ENCODE results near the gene MITF. TPM values are rescaled to one million over a fixed set of nuclear protein-coding genes. Genes with fewer than 3 reads are reported as not detected.

Gene MITF, protein sequence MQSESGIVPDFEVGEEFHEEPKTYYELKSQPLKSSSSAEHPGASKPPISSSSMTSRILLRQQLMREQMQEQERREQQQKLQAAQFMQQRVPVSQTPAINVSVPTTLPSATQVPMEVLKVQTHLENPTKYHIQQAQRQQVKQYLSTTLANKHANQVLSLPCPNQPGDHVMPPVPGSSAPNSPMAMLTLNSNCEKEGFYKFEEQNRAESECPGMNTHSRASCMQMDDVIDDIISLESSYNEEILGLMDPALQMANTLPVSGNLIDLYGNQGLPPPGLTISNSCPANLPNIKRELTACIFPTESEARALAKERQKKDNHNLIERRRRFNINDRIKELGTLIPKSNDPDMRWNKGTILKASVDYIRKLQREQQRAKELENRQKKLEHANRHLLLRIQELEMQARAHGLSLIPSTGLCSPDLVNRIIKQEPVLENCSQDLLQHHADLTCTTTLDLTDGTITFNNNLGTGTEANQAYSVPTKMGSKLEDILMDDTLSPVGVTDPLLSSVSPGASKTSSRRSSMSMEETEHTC
- 3.0 and 5.7 TPM in 2 replicates for total RNA-seq

DNA sequence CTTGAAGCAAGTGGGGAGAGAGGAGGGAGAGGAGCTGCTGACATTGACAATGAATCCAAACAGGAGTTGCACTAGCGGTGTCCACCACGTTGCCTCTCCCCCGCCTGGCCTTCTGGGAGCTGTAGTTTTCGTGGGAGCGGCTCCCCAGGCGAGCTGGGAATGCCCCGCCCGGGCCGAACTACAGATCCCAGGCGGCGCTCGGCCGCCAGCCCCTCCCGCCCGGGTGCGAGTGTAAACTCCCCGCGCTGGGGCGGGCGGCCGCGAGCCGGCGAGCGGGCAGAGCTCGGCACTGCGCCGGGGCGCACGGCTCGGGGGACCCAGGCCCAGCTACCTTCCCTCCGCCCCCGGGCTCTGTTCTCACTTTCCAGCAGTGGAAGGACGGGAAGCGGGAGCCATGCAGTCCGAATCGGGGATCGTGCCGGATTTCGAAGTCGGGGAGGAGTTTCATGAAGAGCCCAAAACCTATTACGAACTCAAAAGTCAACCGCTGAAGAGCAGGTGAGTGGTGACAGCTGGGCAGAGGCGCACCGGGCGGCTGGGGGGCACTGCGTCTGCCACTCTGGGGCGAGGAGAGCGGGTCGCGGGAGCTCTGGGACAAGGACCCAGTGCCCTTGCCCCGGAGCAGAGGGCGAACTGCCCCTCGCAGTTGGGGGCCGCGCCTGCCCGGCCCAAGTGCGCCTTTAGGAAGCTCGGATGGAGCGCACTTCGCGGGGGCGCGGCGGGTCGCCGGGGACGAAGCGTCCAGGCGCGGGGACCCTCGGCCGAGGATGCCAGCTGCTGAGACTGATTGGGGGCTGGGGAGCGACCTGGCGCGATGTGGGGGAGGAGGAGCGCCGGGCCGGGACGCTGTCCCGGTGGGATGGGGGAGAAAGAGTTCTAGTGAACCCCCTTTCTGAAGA lies at the start of gene MITF:
Gene MITF, plus strand, starts transcription at position 261 of the 899 bp plus-strand sequence. Its CDS starts 134 bp downstream, at position 395.
- peak; percentile 80 to 92 for DNase-seq (ENCODE audit: low read depth in 2 of 2)

DNA sequence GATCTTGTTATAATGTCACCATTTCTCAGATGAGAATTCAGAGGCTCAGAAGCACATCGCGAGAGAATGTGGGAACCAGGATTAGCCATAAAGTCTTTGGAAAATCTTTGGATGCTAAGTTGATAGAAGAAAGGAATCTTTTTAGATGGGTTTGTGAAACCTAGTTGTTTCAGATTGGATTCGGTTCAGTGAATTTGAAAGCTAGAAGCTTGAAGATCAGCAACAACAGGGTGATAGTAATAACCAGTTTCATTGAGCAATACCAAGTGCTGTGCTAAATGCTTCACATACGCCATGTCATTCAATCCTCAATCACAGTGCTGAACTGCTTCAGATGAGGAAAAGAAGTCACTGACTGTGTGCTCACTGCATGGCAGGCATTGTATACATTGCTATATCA lies 47.4 kb upstream of the MITF start:
- no peak for DNase-seq (ENCODE audit: low read depth in 2 of 2)

DNA sequence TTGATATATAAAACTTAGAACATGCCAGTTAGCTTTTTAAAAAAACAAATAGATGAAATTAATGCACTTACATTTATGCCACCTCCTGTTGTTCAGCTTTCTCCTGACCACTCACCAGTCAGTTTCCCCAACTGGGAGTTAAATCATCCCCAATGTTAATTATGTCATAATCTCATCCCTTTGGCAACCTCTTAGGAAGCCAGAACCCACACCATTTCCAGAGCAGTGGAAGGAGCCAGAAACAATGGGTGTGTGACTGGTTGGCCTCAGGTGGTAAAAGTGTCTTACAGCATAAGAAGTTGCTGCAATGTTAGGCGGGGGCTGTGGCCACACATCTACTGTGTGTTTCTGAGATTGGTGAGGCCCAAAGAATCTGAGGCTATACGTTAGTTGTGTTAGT lies 46.5 kb upstream of the MITF start:
- DNase-seq (ENCODE audit: low read depth in 2 of 2) = no peak

DNA sequence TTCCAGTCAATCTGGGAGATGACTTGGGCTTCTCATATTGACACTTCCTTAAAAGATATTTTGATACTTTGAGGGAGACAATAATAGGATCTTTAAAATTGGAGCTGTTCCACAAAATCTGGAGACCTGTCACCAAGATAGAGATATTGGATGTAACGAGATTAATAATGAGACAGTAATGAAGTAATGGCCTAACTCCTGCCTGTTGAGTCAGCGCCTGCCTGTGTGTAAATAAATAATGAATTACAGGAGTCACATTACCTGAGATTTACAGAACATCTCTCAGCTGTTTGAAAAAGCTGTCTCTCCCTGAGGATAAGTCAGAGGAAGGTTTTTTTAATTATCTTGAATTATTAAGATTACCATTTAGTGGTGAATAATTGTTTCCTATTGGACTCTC lies 43.8 kb upstream of the MITF start:
- no peak for DNase-seq (ENCODE audit: low read depth in 2 of 2)

DNA sequence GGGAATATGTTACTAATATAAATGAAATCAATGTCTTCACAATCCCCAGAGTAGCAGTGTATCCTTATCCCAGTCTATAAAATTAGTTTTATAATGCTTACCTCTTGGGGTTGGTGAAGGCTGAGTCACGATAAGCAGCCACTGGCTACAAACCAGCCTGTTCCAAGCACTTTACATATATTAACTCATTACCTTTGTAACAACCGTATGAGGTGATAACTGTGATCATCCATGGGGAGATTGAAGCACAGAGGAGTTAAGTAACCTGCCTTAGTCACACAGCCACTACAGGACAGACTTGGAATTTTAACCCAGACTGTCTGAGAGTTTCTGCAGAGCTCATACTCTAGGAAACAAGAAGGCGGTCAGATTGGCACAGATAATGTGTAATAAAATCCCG lies 43.3 kb upstream of the MITF start:
- no peak for DNase-seq (ENCODE audit: low read depth in 2 of 2)

DNA sequence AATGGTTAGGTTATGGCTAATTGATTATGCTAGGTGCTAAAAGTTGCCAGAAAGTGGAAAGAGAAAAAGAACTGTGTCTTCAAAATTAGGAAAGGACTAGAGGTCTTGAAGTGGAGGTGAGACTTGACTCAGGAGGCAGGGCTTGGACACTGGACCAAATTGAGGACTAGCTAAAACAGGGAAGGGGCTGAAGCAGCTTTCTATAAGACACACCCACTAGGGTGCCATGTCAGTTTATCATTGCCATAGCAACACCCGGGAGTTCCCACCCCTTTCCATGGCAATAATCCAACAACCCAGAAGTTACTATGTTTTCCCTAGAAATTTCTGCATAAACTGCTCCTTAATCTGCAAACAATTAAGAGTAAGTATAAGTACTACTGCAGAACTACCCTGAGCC lies 42.9 kb upstream of the MITF start:
- DNase-seq (ENCODE audit: low read depth in 2 of 2) = no peak

DNA sequence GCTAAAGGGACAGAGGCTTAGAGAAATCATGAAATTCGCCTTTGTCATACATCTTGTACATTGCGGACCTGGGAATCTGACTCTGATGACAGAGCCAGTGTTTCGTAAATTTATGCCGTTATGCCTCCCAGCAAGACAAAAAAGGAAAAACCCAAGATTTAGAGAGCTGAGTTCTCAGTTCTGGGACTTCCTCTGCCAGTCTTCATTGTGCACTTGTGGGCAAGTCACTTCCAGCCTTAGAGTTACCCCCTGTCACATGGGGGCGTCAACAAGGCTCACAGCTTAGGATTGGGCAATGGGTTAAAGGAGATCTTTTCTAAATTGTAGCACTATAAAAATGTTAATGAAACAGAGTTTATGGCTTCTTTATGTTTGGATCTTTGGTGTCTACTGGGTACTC lies 41.9 kb upstream of the MITF start:
- no peak for DNase-seq (ENCODE audit: low read depth in 2 of 2)

DNA sequence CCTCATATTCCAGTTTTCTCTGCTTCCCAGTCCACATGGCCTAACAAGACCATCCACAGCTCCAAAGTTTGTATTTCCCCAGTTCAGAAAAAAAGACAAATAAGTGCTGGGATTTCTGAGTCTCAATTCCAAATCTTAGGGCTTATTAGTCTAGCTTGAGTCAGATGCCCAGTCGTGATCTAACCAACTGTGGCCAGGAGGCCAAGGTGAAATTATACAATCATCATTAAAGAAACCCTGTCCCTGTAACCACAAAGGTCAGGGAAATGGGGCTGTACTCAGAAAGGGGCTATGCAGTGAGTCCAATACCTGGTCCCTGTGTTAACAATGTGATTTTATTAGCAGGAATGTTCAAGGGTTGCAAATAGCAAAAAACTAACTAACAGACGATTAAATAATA lies 40.5 kb upstream of the MITF start:
- no peak for DNase-seq (ENCODE audit: low read depth in 2 of 2)

DNA sequence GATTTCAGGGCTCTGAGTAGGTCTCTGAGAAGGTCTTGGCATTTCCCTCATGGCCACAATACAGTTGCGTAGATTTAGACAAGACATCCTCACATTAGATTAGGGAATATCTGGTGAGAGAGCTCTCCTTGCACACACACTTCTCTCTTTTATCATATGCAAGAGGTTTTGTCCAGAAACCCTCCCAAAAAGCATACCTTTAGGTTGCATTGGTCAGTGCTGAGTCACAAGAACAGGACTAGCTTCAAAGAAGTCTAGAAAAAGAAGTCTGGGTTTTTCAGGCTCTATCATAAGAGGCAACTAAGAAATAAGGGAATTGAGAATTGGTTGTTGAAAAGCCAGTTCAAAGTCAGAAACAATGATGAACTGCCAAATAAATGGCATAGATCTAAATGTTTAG lies 40.1 kb upstream of the MITF start:
- no peak for DNase-seq (ENCODE audit: low read depth in 2 of 2)

DNA sequence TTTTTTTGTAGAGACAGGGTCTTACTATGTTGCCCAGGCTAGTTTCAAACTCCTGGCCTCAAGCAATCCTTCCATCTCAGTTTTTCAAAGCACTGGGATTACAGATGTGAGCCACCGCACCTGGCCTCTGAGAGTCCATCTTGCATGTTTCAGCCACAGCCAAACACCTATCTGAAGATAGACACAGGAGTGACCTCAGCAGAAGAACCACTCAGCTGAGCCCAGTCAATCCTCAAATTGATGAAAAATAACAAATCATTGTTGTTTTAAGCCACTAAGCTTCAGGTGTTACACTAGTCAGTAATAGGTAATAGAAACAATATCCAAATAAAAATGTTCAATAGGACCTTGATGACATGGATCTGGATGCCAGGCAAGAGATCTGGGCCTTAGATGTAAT lies 38.3 kb upstream of the MITF start:
- no peak for DNase-seq (ENCODE audit: low read depth in 2 of 2)

DNA sequence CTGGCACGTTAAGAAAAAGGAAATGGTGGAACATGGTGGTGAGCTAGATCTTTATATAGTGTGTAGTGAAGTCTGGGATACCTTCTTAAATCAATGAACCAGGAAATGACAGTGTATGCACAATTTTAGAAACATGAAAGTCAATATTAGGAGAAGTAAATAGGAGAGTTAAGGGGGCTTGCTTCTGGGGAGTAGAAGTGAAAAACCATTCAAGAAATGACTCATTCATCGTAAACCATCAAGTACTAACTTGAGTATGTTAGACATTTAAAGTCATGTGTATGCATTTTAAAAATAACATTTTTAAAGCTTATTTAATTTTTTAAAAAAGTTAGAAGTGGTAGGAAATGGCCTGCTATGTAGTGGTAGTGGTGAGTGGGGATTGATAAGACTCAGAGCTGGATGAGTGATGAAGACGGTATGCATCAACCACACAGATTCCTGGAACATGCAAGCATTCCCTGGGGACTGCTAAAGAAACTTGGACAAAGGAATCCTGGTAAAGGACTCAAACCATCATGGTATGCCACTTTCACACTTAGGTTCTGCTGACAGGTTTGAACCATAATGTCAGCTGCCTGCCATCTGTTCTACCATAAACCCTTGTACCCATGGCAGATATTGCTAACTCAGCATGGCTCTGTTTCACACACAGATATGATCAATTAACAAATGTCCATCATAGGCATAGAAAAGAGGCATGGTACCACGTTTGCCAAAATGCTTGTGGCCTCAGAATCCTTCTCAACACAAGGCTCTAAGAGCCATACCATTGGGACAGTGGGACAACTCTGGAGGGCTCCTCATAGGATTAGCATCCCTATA lies 28.9 kb upstream of the MITF start:
- no peak for DNase-seq (ENCODE audit: low read depth in 2 of 2)

DNA sequence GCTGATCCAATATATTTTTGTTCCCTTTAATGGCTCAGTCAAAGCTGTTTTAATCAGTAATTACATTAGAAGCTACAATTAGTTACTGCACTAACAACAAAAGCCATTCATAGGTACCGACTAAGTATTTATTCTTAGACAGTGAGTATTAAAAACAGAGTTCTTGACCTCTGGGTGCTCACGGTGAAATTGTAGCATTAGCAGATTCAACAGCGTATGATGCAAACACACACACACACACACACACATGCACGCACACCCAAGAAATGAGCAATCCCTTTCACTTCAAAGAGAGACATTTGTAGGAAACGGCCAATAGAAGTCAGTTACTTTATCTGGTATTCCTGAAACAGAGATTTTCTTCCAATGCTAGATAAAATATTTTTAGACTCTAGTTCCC lies 27.0 kb upstream of the MITF start:
- DNase-seq (ENCODE audit: low read depth in 2 of 2) = no peak

DNA sequence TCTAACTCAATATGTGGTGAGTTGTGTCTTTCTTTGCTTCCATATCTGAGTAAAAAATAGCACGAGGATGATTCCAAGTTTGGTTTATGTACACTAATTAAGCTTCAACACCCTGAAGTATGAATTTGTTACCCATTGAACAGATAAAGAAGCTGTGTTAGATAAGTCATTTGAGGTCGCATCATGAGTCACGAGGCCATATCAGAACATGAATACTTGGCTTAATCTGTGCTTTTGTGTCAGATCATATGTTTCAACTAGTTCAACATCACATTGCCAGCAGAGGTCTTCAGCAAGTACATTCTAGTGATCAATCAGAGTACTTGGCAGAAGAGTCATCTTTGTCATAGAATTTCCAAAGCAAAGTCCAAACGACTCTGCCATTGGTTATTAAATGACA lies 26.3 kb upstream of the MITF start:
- DNase-seq (ENCODE audit: low read depth in 2 of 2) = no peak

DNA sequence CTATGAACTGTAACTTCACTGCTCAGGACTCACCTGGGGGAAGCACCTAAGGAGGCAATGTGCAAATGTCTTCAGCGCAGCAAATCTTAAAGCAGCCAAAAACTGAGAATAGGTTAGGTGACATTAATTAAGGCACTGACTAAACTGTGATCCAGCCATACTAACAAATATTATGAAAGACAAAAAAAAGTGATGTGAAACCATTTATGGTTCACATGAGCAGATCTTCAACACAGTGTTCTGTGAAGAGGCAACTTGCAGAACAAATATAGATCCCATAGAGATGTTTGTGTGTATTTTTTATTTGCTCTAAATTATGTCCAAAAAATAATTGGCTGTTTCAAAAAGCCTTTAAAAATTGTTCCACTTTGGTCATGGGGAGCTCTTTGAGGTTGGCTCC lies 24.1 kb upstream of the MITF start:
- no peak for DNase-seq (ENCODE audit: low read depth in 2 of 2)

DNA sequence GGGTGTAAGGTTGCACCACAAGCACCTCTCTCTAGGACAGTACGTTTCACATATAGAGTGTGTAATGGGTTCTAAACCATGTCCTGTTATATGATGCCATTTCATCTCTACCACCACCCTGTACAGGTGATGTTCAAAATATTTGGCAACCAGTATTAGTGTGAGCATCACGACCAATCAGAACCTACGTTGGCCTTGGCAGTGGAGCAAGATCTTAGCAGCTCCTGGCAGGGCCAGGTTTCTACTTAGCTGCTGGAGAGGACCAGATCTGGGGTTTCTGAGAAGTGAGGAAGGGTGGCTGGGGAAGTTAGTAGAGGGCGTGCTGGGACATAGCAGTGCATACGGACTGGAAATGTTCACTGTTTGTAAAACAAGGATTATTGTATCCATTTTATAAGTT lies 23.1 kb upstream of the MITF start:
- no peak for DNase-seq (ENCODE audit: low read depth in 2 of 2)

DNA sequence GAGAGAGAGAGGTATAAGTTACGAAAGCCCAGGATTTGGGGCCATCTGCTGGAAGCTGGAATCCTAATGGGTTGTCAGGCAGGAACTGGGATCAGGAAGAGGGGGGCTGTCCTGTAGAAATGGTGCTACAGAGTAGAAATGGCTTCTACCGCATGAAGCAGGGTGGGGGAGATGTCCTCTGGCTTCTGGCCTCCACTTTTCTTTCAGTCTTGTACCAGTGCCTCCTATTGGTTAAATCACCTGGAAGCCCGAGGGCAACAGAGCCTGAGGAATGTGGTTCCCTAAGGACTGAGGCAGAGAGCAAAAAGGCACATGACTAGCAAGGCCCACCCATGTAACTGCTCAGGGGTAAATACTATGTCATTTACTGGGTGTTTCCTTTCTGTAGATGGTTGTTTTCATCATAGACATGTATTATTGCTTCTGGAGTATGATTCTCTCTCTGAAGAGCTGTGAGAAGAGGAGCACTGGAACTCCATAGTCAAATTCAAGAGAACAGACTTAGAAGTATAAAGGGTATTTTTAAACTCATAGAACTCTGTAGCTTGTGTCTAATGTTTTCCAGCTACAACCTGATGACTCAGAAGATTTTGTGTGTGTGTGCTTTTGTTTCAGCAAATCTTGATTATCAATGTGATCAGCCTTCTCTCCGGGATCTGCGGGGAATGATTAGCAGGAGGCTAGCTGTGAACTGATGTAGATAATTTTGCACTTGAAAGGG lies 20.2 kb upstream of the MITF start:
- DNase-seq (ENCODE audit: low read depth in 2 of 2) = no peak

DNA sequence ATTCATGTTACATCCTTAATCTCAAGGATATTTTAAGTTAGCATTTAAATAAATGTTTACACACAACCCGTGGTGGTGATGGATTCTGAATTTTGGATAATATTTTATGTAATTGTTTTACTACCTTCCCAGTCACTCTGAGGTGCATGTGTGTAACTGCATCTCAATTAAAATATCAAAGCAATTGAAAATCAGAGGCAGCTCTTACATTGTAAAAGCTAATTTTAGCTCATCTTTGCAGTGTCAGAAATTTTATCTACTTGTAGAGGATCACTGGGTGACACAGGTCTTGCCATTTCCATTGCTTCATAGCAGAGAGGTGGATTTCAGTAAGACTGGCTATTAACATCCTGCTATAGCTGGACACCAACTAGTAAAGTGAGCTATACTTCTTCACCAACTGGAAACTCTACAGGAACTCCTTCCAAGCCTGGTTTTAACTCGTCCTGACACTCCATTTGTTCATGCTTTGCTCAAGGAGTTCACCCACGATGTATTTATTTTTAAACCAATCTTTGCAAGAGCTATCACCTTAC lies 19.6 kb upstream of the MITF start:
- no peak for DNase-seq (ENCODE audit: low read depth in 2 of 2)

DNA sequence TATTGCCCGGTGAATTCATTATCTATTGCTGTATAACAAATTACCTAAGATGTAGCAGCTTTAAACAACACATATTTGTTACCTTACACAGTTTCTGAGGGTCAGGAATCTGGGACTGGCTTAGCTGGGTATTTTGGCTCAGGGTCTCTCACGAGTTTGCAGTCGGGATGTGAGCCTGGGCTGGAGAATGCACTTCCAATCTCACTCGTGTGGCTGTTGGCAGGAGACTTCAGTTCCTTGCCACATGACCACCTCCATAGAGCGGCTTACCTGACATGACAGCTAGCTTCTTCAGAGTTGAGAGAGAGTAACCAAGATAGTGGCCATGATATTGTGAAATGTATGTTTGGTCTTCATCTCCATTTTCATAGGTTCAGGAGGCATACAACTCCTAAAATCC lies 18.4 kb upstream of the MITF start:
- DNase-seq (ENCODE audit: low read depth in 2 of 2) = no peak

DNA sequence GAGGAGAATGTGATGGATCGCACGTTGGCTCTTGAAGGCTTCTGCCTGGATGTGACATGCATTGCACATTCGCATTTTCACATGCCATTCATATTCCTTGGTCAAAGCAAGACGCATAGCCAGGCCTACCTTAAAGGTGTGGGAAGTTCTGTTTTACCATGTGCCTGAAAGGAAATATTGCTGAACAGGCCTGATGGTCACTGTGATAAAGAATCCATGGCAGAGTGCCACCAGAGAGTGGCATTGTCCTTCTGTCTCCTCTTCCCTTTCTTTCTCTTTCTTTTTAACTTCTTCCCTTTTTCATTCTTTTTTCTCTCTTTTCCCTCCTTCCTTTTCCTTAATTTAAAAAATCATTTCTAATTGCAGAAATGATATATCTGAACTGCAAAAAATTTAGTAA lies 15.9 kb upstream of the MITF start:
- no peak for DNase-seq (ENCODE audit: low read depth in 2 of 2)

DNA sequence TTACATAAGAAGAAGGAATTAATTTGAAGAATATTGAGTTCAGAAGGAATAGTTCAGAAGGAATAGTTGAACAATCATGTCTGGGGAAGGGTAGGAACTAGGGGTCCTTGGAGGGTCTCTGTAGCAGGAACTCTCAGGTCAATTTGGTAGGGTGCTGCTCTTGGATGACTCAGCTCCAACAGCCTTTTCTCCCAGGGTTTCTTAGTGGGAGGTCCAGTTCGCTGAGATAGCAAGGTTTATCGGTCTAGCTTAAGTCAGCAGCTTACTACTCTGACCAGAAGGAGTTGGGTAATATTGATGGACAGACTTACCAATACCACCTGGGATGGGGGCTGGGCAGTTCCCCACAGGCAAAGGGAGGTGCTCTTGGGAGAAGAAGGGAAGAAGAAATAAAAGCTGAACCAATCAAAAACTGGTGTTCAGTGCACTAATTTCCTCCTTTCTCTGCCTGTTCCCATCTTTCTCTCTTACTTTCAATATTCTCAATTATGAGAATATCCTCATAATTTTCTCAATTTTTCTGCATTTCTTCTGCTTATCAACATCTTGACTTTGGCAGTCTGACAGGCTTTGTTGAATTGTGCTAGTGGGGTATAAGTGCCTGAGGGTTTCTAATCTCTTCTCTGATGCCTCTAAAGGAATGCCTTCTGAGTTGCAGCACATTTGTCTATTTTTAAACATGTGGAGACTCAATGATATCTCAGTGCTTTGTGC lies 14.4 kb upstream of the MITF start:
- no peak for DNase-seq (ENCODE audit: low read depth in 2 of 2)
